ENCODE measurements around the gene HHEX.

GRCh38 chr10:92697663-92698511 is 8.1 kb downstream of the HHEX start:
- TF ChIP-seq POLR2AphosphoS5 (IDR thresholded peaks at IDR 0.05; ENCODE audit: low read depth, low read length) (no peak), TAF1 (IDR thresholded peaks at IDR 0.05; ENCODE audit: borderline replicate concordance, low read depth, low read length) (no peak), POLR2A (IDR thresholded peaks at IDR 0.05; ENCODE audit: low read depth, low read length) (no peak)
